ENCODE results near the gene CIAO1. TPM values are rescaled to one million over a fixed set of nuclear protein-coding genes. Genes with fewer than 3 reads are reported as not detected.

Gene CIAO1
- total RNA-seq, 1 donor from 2014 or later, result 58.6 TPM

GRCh38 chr2:96245609-96246390 lies 20.2 kb upstream of the CIAO1 start:
- no peak overlapping the region for H3K4me3 Mint-ChIP-seq (ENCODE audit: unreplicated experiment)
- FAIRE-seq, result no peak
- Histone ChIP-seq H2AFZ (ENCODE audit: low read depth, low read length) (no peak overlapping the region), H3K9ac (ENCODE audit: low read length) (no peak overlapping the region), H3K79me2 (ENCODE audit: insufficient read depth, low read length) (no peaks in the 10 kb centered on the region), H3K27me3 (ENCODE audit: insufficient read depth, low read length) (no peaks in the 10 kb centered on the region), H3K4me1 (ENCODE audit: insufficient read depth, low read length) (peaks cover 16% of the 10 kb centered on the region), H3K4me3 (ENCODE audit: insufficient read depth, low read depth, low read length) (no peak overlapping the region), H3K27ac (ENCODE audit: low read depth, low read length) (no peak overlapping the region), H4K20me1 (ENCODE audit: insufficient read depth, low read length) (no peaks in the 10 kb centered on the region), H3K4me2 (ENCODE audit: low read length) (no peak overlapping the region), H3K36me3 (ENCODE audit: insufficient read depth, low read length) (peaks cover 5% of the 10 kb centered on the region), H3K9me3 (ENCODE audit: insufficient read depth, low read depth, low read length) (no peaks in the 10 kb centered on the region)
- peaks cover 14% of the 10 kb centered on the region for H3K4me1 Mint-ChIP-seq (ENCODE audit: low read depth, unreplicated experiment)
- no peaks in the 10 kb centered on the region for H3K27me3 Mint-ChIP-seq (ENCODE audit: low read depth, unreplicated experiment)
- H3K9me3 Mint-ChIP-seq (ENCODE audit: unreplicated experiment), result no peaks in the 10 kb centered on the region
- no peak for TF ChIP-seq EZH2 (IDR thresholded peaks at IDR 0.05; ENCODE audit: insufficient read depth, low read length)
- no peak for TF ChIP-seq CTCF (IDR thresholded peaks at IDR 0.05; ENCODE audit: insufficient read depth, low read depth, low read length)
- peaks cover 6% of the 10 kb centered on the region for H3K36me3 Mint-ChIP-seq (ENCODE audit: low read depth, unreplicated experiment)
- DNase-seq (ENCODE audit: low read depth), result peak; percentile 49
- peak overlapping the region; percentile 55 for H3K27ac Mint-ChIP-seq (ENCODE audit: unreplicated experiment)

GRCh38 chr2:96247009-96247408 lies 19.0 kb upstream of the CIAO1 start:
- no peak overlapping the region for H3K27ac Mint-ChIP-seq (ENCODE audit: unreplicated experiment)
- peaks cover 18% of the 10 kb centered on the region for H3K4me1 Mint-ChIP-seq (ENCODE audit: low read depth, unreplicated experiment)
- H4K20me1 ChIP-seq (ENCODE audit: insufficient read depth, low read length), result peaks cover 2% of the 10 kb centered on the region
- peaks cover 5% of the 10 kb centered on the region for H3K36me3 ChIP-seq (ENCODE audit: insufficient read depth, low read length)
- TF ChIP-seq CTCF (IDR thresholded peaks at IDR 0.05; ENCODE audit: insufficient read depth, low read depth, low read length) (no peak), EZH2 (IDR thresholded peaks at IDR 0.05; ENCODE audit: insufficient read depth, low read length) (no peak)
- FAIRE-seq (no peak), DNase-seq (ENCODE audit: low read depth) (no peak)
- no peaks in the 10 kb centered on the region for H3K27me3 ChIP-seq (ENCODE audit: insufficient read depth, low read length)
- peaks cover 6% of the 10 kb centered on the region for H3K36me3 Mint-ChIP-seq (ENCODE audit: low read depth, unreplicated experiment)
- no peaks in the 10 kb centered on the region for H3K27me3 Mint-ChIP-seq (ENCODE audit: low read depth, unreplicated experiment)
- H2AFZ ChIP-seq (ENCODE audit: low read depth, low read length), result no peak overlapping the region
- H3K4me2 ChIP-seq (ENCODE audit: low read length), result no peak overlapping the region
- no peak overlapping the region for H3K27ac ChIP-seq (ENCODE audit: low read depth, low read length)
- H3K9me3 ChIP-seq (ENCODE audit: insufficient read depth, low read depth, low read length), result no peaks in the 10 kb centered on the region
- H3K9me3 Mint-ChIP-seq (ENCODE audit: unreplicated experiment), result no peaks in the 10 kb centered on the region
- H3K9ac ChIP-seq (ENCODE audit: low read length), result no peak overlapping the region
- no peak overlapping the region for H3K4me3 ChIP-seq (ENCODE audit: insufficient read depth, low read depth, low read length)
- H3K4me1 ChIP-seq (ENCODE audit: insufficient read depth, low read length), result peaks cover 20% of the 10 kb centered on the region
- H3K4me3 Mint-ChIP-seq (ENCODE audit: unreplicated experiment), result no peak overlapping the region
- no peaks in the 10 kb centered on the region for H3K79me2 ChIP-seq (ENCODE audit: insufficient read depth, low read length)

- no peak overlapping the region for H3K9ac ChIP-seq (ENCODE audit: low read length)
- H2AFZ ChIP-seq (ENCODE audit: low read depth, low read length), result no peak overlapping the region
- no peaks in the 10 kb centered on the region for H3K27me3 ChIP-seq (ENCODE audit: insufficient read depth, low read length)
- DNase-seq (ENCODE audit: low read depth) (no peak), FAIRE-seq (no peak)
- Mint-ChIP-seq H3K9me3 (ENCODE audit: unreplicated experiment) (no peaks in the 10 kb centered on the region), H3K4me3 (ENCODE audit: unreplicated experiment) (no peak overlapping the region), H3K36me3 (ENCODE audit: low read depth, unreplicated experiment) (peaks cover 8% of the 10 kb centered on the region), H3K4me1 (ENCODE audit: low read depth, unreplicated experiment) (peaks cover 12% of the 10 kb centered on the region), H3K27me3 (ENCODE audit: low read depth, unreplicated experiment) (no peaks in the 10 kb centered on the region), H3K27ac (ENCODE audit: unreplicated experiment) (no peak overlapping the region)
- H3K4me3 ChIP-seq (ENCODE audit: insufficient read depth, low read depth, low read length), result no peak overlapping the region
- H3K79me2 ChIP-seq (ENCODE audit: insufficient read depth, low read length), result no peaks in the 10 kb centered on the region
- TF ChIP-seq CTCF (IDR thresholded peaks at IDR 0.05; ENCODE audit: insufficient read depth, low read depth, low read length) (no peak), EZH2 (IDR thresholded peaks at IDR 0.05; ENCODE audit: insufficient read depth, low read length) (no peak)
- H4K20me1 ChIP-seq (ENCODE audit: insufficient read depth, low read length), result peaks cover 7% of the 10 kb centered on the region
- H3K4me2 ChIP-seq (ENCODE audit: low read length), result no peak overlapping the region
- peaks cover 7% of the 10 kb centered on the region for H3K36me3 ChIP-seq (ENCODE audit: insufficient read depth, low read length)
- peaks cover 19% of the 10 kb centered on the region for H3K4me1 ChIP-seq (ENCODE audit: insufficient read depth, low read length)
- H3K27ac ChIP-seq (ENCODE audit: low read depth, low read length), result no peak overlapping the region
- H3K9me3 ChIP-seq (ENCODE audit: insufficient read depth, low read depth, low read length), result no peaks in the 10 kb centered on the region
Measured at GRCh38 chr2:96247896-96248295, 18.1 kb upstream of the CIAO1 start.

Data from astrocyte (in vitro differentiated cells and primary cell).